ENCODE results near the gene NKX1-2.

The NKX1-2 gene

DNA sequence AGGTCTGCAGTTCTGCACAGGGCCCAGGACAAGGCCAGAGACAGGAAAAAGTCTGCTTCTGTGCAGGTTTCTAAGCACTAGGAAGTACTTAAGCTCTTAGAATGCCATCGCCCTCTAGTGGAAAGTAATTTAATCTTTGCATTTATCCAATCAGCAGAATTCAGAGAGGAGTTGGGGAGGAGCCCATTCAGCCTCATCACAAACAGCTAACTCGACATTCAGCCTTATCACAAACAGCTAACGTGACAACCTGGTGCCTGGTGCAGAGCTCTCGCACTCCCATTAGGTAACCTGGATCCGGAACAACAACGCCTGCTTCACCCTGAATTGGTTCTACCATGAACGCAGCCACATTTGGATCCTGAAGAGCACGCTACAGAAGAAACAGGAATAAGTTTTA, 46.3 kb downstream of the NKX1-2 start:
- DNase-seq (ENCODE audit: low read depth in 1 of 2, low spot score in 1 of 2), result peak in 1 of 2 experiments; percentile 60
- TF ChIP-seq POLR2AphosphoS5 (IDR thresholded peaks at IDR 0.05; ENCODE audit: low read depth), result no peak
- no peak for TF ChIP-seq SPI1 (IDR thresholded peaks at IDR 0.05; ENCODE audit: borderline replicate concordance, low read depth)
- TF ChIP-seq, protein P1, sequence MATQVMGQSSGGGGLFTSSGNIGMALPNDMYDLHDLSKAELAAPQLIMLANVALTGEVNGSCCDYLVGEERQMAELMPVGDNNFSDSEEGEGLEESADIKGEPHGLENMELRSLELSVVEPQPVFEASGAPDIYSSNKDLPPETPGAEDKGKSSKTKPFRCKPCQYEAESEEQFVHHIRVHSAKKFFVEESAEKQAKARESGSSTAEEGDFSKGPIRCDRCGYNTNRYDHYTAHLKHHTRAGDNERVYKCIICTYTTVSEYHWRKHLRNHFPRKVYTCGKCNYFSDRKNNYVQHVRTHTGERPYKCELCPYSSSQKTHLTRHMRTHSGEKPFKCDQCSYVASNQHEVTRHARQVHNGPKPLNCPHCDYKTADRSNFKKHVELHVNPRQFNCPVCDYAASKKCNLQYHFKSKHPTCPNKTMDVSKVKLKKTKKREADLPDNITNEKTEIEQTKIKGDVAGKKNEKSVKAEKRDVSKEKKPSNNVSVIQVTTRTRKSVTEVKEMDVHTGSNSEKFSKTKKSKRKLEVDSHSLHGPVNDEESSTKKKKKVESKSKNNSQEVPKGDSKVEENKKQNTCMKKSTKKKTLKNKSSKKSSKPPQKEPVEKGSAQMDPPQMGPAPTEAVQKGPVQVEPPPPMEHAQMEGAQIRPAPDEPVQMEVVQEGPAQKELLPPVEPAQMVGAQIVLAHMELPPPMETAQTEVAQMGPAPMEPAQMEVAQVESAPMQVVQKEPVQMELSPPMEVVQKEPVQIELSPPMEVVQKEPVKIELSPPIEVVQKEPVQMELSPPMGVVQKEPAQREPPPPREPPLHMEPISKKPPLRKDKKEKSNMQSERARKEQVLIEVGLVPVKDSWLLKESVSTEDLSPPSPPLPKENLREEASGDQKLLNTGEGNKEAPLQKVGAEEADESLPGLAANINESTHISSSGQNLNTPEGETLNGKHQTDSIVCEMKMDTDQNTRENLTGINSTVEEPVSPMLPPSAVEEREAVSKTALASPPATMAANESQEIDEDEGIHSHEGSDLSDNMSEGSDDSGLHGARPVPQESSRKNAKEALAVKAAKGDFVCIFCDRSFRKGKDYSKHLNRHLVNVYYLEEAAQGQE (IDR thresholded peaks at IDR 0.05; ENCODE audit: insufficient replicate concordance, low read depth), result no peak
- 0 out of 2 replicates have a peak, but pooled peaks have one; percentile 9 for TF ChIP-seq GABPA (IDR thresholded peaks at IDR 0.05; ENCODE audit: low read depth)
- TF ChIP-seq, protein P2, sequence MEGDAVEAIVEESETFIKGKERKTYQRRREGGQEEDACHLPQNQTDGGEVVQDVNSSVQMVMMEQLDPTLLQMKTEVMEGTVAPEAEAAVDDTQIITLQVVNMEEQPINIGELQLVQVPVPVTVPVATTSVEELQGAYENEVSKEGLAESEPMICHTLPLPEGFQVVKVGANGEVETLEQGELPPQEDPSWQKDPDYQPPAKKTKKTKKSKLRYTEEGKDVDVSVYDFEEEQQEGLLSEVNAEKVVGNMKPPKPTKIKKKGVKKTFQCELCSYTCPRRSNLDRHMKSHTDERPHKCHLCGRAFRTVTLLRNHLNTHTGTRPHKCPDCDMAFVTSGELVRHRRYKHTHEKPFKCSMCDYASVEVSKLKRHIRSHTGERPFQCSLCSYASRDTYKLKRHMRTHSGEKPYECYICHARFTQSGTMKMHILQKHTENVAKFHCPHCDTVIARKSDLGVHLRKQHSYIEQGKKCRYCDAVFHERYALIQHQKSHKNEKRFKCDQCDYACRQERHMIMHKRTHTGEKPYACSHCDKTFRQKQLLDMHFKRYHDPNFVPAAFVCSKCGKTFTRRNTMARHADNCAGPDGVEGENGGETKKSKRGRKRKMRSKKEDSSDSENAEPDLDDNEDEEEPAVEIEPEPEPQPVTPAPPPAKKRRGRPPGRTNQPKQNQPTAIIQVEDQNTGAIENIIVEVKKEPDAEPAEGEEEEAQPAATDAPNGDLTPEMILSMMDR (IDR thresholded peaks at IDR 0.05; ENCODE audit: insufficient read depth, low read length), result peak; percentile 67
- no peaks in the 10 kb centered on the region for H3K27me3 ChIP-seq (ENCODE audit: insufficient read depth, poor library complexity, severe bottlenecking)
- no peak overlapping the region for H3K27ac ChIP-seq (replicated peaks)
- no peak overlapping the region for H3K4me3 ChIP-seq (replicated peaks; ENCODE audit: insufficient read depth, low read length)

DNA sequence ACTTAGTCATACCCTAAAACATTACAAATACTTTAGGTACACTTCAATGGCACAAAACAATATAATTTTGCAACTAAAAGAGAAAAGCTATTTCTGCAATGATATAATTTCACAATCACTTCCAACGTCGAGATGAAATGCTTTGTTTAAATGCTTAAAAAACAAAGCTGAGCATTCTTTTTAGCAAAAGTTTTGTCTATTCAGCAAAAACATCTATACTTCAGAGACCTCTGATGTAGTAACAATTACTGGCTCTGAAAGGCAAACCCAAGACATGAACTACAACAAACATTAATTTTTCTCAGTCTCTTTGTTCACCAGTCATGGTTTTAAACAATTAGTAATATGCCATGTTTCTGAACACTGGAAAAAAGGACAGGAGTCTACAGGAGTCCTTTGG, 47.6 kb downstream of the NKX1-2 start:
- DNase-seq (ENCODE audit: low read depth in 1 of 2, low spot score in 1 of 2), result no peak
- H3K27ac ChIP-seq (replicated peaks), result no peak overlapping the region
- H3K4me3 ChIP-seq (replicated peaks; ENCODE audit: insufficient read depth, low read length), result no peak overlapping the region
- no peaks in the 10 kb centered on the region for H3K27me3 ChIP-seq (ENCODE audit: insufficient read depth, poor library complexity, severe bottlenecking)
- TF ChIP-seq, protein P1 (IDR thresholded peaks at IDR 0.05; ENCODE audit: insufficient replicate concordance, low read depth), result no peak
- TF ChIP-seq SPI1 (IDR thresholded peaks at IDR 0.05; ENCODE audit: borderline replicate concordance, low read depth), result no peak
- TF ChIP-seq POLR2AphosphoS5 (IDR thresholded peaks at IDR 0.05; ENCODE audit: low read depth), result no peak
- TF ChIP-seq, protein P2 (IDR thresholded peaks at IDR 0.05; ENCODE audit: insufficient read depth, low read length), result no peak
- no peak for TF ChIP-seq GABPA (IDR thresholded peaks at IDR 0.05; ENCODE audit: low read depth)

DNA sequence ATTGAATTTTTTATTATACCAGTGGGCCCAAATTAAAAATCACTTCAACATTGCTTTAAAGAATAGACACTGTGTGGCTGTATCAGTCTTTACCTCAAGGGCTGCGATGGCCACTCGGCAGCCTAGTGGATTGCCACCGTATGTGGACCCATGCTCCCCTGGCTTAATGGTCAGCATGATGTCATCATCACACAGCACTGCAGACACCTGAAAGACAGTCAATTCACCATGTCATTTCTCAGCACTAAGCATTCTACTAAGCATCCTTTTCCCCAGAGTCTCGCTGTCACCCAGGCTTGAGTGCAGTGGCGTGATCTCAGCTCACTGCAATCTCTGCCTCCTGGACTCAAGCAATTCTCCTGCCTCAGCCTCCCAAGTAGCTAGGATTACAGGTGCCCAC, 48.2 kb downstream of the NKX1-2 start:
- no peaks in the 10 kb centered on the region for H3K27me3 ChIP-seq (ENCODE audit: insufficient read depth, poor library complexity, severe bottlenecking)
- no peak for DNase-seq (ENCODE audit: low read depth in 1 of 2, low spot score in 1 of 2)

More for the DNA sequence above, 48.2 kb downstream of the NKX1-2 start:
- Histone ChIP-seq H3K27ac (replicated peaks) (no peak overlapping the region), H3K4me3 (replicated peaks; ENCODE audit: insufficient read depth, low read length) (no peak overlapping the region)
- TF ChIP-seq SPI1 (IDR thresholded peaks at IDR 0.05; ENCODE audit: borderline replicate concordance, low read depth) (no peak), POLR2AphosphoS5 (IDR thresholded peaks at IDR 0.05; ENCODE audit: low read depth) (no peak), GABPA (IDR thresholded peaks at IDR 0.05; ENCODE audit: low read depth) (no peak)
- TF ChIP-seq, protein P1 (IDR thresholded peaks at IDR 0.05; ENCODE audit: insufficient replicate concordance, low read depth), result no peak
- TF ChIP-seq, protein P2 (IDR thresholded peaks at IDR 0.05; ENCODE audit: insufficient read depth, low read length), result no peak

Data from HL-60 (cell line).